Vagina (tissue), 2 donors: ENCODE results near the gene CLRN3. TPM values are rescaled to one million over a fixed set of nuclear protein-coding genes. Genes with fewer than 3 reads are reported as not detected.

Experiments
- DNase-seq, 2 donors: peaks; one replicate each; pipeline ENCODE4 v3.0.0-alpha.2; 2017; ENCODE audit errors: extremely low spot score in 2 of 2
- H3K27ac ChIP-seq: fragments of 200-600 bp; sonication (generic); one replicate; pipeline ENCODE4 v1.5.1; 2019
- H3K27me3 ChIP-seq: fragments of 200-600 bp; sonication (generic); one replicate; pipeline ENCODE4 v1.5.1; 2019
- H3K36me3 ChIP-seq, 2 donors: fragments of 200-600 bp; sonication (generic); one replicate each; pipeline ENCODE4 v1.5.1; 2017 to 2019
- H3K4me1 ChIP-seq: fragments of 200-600 bp; sonication (generic); one replicate; pipeline ENCODE4 v1.5.1; 2019
- H3K4me3 ChIP-seq, 2 donors: fragments of 200-600 bp; sonication (generic); 1 replicate in 1 of 2; 2 replicates in 1 of 2; pipeline ENCODE4 v1.5.1; 2016 to 2019
- H3K9me3 ChIP-seq: fragments of 200-600 bp; sonication (generic); one replicate; pipeline ENCODE4 v1.5.1; 2019
- CTCF ChIP-seq, 3 experiments: fragments of 450-650 bp in 2 of 3; fragments of 200-600 bp in 1 of 3; sonication (generic) in 1 of 3; IDR thresholded peaks; one replicate each; pipeline ENCODE4 v1.5.1; 2017 to 2019; ENCODE audit warnings: antibody characterized with exemption in 3 of 3, mild to moderate bottlenecking in 2 of 3, moderate library complexity in 2 of 3
- POLR2A ChIP-seq, 2 donors: fragments of 450-650 bp; IDR thresholded peaks; one replicate each; pipeline ENCODE4 v1.6.1; 2017; ENCODE audit warnings: antibody characterized with exemption in 2 of 2, mild to moderate bottlenecking in 2 of 2, moderate library complexity in 2 of 2
- POLR2AphosphoS5 ChIP-seq, 2 donors: sonication (generic); formaldehyde crosslinking; IDR thresholded peaks; one replicate each; pipeline ENCODE4 v1.9.0; 2017; ENCODE audit warnings: antibody characterized with exemption in 2 of 2, mild to moderate bottlenecking in 2 of 2, low read depth in 1 of 2; ENCODE audit not compliant: insufficient read depth in 1 of 2
- intact Hi-C: fragments of 100-400 bp; cut with DNase I; formaldehyde crosslinking; loops from one replicate; pipeline ENCODE4 v1.15.1; 2023
- total RNA-seq: library from RNA; depleted of rRNA; stranded (reverse); fragments of >200 nt; gene quantifications from one replicate; pipeline ENCODE4 v1.2.3, GENCODE V29; 2016

The CLRN3 gene
- total RNA-seq, 1 donor from 2014 or later, result not detected

GRCh38 chr10:127869329-127869728 lies 23.4 kb downstream of the CLRN3 start:
- no peaks in the 10 kb centered on the region for H3K27me3 ChIP-seq
- no peaks in the 10 kb centered on the region for H3K36me3 ChIP-seq
- intact Hi-C loops, result no loop called here
- H3K4me1 ChIP-seq, result no peaks in the 10 kb centered on the region
- DNase-seq, result no peak
- H3K4me3 ChIP-seq, result no peak overlapping the region
- no peak for TF ChIP-seq POLR2A (IDR thresholded peaks at IDR 0.05)
- H3K9me3 ChIP-seq, result no peaks in the 10 kb centered on the region
- no peak overlapping the region for H3K27ac ChIP-seq

DNA sequence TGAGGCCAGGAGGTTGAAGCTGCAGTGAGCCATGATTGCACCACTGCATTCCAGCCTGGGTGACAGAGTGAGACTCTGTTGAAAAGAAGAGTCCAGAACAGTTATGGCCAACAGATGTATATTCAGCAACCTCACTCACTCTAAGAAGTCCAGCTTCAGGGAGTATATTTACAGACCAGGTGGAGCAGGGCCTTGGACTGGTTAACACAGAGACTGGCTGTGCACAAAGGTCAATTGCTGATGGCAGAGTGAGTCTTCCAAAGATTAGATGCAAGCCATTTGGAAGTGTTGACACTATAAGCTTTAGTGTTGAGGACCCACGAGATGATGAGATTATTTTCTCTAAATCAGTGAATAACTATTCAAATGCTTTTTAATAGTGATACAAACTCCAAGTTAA lies 24.9 kb downstream of the CLRN3 start:
- intact Hi-C loops, result no loop called here
- DNase-seq, result no peak
- no peaks in the 10 kb centered on the region for H3K9me3 ChIP-seq
- H3K4me1 ChIP-seq, result no peaks in the 10 kb centered on the region
- no peak overlapping the region for H3K4me3 ChIP-seq
- H3K27ac ChIP-seq, result no peak overlapping the region
- no peaks in the 10 kb centered on the region for H3K36me3 ChIP-seq
- TF ChIP-seq POLR2A (IDR thresholded peaks at IDR 0.05), result no peak
- TF ChIP-seq POLR2AphosphoS5 (IDR thresholded peaks at IDR 0.05; ENCODE audit: insufficient read depth in 1 of 2, low read depth in 1 of 2), result no peak
- no peak for TF ChIP-seq CTCF (IDR thresholded peaks at IDR 0.05)
- H3K27me3 ChIP-seq, result no peaks in the 10 kb centered on the region

- no peaks in the 10 kb centered on the region for H3K36me3 ChIP-seq
- TF ChIP-seq POLR2A (IDR thresholded peaks at IDR 0.05) (no peak), POLR2AphosphoS5 (IDR thresholded peaks at IDR 0.05; ENCODE audit: insufficient read depth in 1 of 2, low read depth in 1 of 2) (no peak), CTCF (IDR thresholded peaks at IDR 0.05) (no peak)
Observed at GRCh38 chr10:127866276-127867013, 26.3 kb downstream of the CLRN3 start.

DNA sequence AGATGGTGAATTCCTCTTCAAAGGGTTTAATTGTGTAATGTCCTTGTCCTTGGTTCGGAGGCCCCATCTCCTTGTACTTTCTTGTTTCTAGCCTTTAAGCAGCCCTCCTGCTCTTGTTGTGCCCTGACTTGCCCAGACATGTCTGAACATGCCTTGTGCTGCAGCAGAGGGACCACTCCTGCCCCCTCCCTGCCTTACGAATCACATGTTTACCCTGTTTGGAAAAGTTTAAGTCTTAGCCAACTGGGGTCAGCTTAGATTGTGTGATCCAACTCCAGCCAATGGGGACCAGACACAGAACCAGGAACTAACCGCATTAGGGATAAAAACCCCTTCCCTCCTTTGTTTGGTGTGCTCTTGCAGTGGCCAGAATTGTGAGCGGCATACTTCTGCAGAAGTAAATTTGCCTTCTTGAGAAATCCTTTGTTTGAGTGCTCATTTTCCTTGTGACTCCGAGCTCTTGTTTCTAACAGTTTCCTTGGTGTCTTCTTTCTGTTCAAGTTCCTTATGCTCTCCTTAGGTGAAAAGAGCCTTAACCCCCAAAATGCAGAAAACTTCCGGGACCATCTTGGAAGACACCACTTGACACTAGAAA lies 29.4 kb downstream of the CLRN3 start:
- Histone ChIP-seq H3K27ac (no peak overlapping the region), H3K36me3 (no peaks in the 10 kb centered on the region), H3K4me3 (no peak overlapping the region), H3K9me3 (no peaks in the 10 kb centered on the region), H3K27me3 (no peaks in the 10 kb centered on the region), H3K4me1 (no peaks in the 10 kb centered on the region)
- DNase-seq, result no peak
- intact Hi-C loops, result no loop called here
- no peak for TF ChIP-seq POLR2AphosphoS5 (IDR thresholded peaks at IDR 0.05; ENCODE audit: insufficient read depth in 1 of 2, low read depth in 1 of 2)
- no peak for TF ChIP-seq POLR2A (IDR thresholded peaks at IDR 0.05)
- no peak for TF ChIP-seq CTCF (IDR thresholded peaks at IDR 0.05)

More at GRCh38 chr10:127866276-127867013, 26.3 kb downstream of the CLRN3 start:
- no peak for DNase-seq
- H3K27me3 ChIP-seq, result no peaks in the 10 kb centered on the region
- no peak overlapping the region for H3K4me3 ChIP-seq
- no peaks in the 10 kb centered on the region for H3K9me3 ChIP-seq
- intact Hi-C loops, result no loop called here
- no peak overlapping the region for H3K27ac ChIP-seq
- H3K4me1 ChIP-seq, result no peaks in the 10 kb centered on the region

DNA sequence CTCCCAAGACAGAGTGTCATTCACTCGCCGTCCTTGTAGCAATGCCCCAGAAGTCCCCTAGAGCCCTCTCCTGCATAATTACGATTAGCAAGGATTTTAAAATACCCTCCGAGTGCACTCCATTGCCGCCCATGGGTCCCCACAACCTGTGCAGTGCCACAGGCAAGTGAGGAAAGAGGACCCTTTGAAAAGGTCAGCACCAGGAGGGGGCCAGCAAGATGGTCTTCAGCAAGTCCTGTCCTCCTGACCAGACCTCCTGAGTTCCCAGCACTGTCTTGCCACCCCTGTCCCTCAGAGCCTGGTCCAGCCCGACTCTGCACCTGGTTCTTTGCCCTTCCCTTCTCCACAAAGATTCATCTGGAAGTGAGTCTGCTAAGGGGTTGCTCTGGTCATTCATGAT lies 32.1 kb downstream of the CLRN3 start:
- Histone ChIP-seq H3K27me3 (no peaks in the 10 kb centered on the region), H3K9me3 (no peaks in the 10 kb centered on the region), H3K4me3 (no peak overlapping the region), H3K36me3 (no peaks in the 10 kb centered on the region), H3K4me1 (no peaks in the 10 kb centered on the region), H3K27ac (no peak overlapping the region)
- TF ChIP-seq CTCF (IDR thresholded peaks at IDR 0.05) (no peak), POLR2A (IDR thresholded peaks at IDR 0.05) (no peak), POLR2AphosphoS5 (IDR thresholded peaks at IDR 0.05; ENCODE audit: insufficient read depth in 1 of 2, low read depth in 1 of 2) (no peak)
- no peak for DNase-seq
- intact Hi-C loops, result no loop called here
